ENCODE measurements around the gene TLX2.

Gene TLX2

GRCh38 chr2:74536166-74536950 is 22.1 kb downstream of the TLX2 start:
- DNase-seq: no peak

GRCh38 chr2:74537140-74537539 is 22.9 kb downstream of the TLX2 start:
- no peak for DNase-seq

GRCh38 chr2:74538881-74539339 is 24.7 kb downstream of the TLX2 start:
- no peak for DNase-seq

DNA sequence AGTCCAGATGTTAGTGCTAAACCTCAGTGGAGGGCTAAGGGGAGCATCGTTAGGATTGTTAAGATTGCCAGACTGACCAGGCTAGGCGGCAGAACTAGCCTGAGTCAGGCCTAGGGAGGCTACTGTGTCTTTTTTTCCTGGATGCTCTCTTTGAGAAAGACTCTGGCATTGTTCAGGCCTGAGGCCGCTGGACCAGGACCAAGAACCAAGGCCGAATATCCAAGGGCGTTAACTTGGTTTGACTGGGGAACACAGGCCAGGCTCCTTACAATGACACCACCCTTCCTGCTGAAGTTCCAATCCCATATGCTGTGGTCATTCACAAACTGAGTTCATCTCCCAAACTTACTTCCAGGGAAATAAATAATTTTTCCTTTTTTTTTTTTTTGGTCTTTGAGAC is 26.0 kb downstream of the TLX2 start:
- no peak for DNase-seq

GRCh38 chr2:74542978-74543377 is 28.7 kb downstream of the TLX2 start:
- no peak for DNase-seq

GRCh38 chr2:74544634-74545033 is 30.4 kb downstream of the TLX2 start:
- peak; percentile 24 for DNase-seq

GRCh38 chr2:74546004-74546403 is 31.8 kb downstream of the TLX2 start:
- no peak for DNase-seq

DNA sequence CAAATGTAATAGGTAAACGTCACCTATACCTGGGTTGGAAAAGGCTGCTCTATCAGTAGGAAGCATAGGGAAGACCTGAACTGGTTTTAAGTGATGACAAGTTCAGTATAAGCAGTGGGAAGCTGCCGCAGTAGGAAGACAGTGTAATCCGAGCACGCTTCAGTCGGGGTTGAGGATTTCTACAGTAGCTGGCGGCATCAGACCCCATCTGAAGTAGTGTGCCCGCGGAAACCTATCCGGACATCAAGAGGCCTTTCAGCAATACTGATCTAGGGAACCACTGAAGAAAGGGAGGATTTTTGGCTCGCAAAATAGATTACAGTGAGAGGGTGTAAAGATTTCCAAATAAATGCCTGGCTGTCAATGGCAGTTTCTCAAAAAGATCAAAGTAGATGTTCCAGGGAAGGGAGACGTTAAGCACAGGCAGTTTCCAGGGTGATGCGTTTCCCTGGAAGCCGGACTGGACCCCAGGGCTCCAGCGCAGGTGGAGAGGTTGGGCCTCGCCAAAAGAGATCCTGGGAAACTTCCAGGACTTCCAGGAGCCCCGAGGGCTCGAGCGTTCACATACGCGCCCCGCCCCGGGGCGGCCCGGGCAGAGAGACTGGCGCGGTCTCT is 34.1 kb downstream of the TLX2 start:
- DNase-seq: no peak

DNA sequence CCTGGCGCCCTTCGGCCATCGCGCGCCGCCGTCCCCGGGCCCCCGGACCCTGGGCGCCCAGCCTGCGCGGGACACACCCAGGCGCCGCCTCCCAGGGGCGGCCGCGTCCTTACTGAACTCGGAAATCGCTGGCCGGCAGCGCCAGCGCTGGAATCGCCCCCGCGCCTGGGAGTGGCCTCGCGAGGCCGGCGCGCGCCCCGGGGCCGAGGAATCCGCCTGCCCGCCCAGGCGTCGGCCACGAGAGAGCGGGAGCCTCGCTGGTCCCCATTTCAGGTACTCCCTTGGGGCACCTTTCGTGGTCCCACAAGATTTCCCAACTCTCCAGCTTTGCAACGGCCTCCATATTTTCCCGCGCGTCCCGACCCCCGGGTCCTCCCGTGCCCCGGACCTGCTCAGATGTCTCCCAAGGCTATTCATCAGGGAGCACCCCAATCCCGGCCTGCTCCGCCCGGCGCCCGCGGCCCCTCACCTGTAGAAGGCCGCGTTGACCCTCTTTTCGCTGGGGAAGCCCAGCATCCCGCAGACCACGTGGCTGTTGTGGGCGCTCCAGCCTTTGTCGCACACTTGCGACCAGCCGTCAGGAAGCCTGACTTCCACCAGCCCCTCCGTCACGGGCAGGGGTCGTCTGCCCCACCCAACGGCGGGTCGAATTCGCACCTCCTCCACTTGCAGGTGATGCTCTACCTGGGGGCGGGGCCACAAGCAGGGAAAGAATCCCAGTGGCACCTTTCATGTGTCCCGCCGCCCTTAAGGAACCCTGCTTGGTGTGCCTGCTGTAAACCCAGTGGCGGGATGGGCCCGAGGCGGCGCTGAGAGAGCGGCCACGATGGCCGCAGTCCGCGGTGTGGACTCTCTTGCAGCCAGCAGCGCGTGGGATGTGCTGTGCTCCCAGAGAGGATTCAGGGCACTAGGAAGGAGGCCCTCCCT is 34.9 kb downstream of the TLX2 start:
- no peak for DNase-seq

- no peak for DNase-seq
These were observed 36.0 kb downstream of the TLX2 start for GRCh38 chr2:74550231-74550630.

GRCh38 chr2:74551530-74551929 is 37.3 kb downstream of the TLX2 start:
- no peak for DNase-seq

- DNase-seq: no peak
These were observed 38.0 kb downstream of the TLX2 start for GRCh38 chr2:74551942-74552913.

DNA sequence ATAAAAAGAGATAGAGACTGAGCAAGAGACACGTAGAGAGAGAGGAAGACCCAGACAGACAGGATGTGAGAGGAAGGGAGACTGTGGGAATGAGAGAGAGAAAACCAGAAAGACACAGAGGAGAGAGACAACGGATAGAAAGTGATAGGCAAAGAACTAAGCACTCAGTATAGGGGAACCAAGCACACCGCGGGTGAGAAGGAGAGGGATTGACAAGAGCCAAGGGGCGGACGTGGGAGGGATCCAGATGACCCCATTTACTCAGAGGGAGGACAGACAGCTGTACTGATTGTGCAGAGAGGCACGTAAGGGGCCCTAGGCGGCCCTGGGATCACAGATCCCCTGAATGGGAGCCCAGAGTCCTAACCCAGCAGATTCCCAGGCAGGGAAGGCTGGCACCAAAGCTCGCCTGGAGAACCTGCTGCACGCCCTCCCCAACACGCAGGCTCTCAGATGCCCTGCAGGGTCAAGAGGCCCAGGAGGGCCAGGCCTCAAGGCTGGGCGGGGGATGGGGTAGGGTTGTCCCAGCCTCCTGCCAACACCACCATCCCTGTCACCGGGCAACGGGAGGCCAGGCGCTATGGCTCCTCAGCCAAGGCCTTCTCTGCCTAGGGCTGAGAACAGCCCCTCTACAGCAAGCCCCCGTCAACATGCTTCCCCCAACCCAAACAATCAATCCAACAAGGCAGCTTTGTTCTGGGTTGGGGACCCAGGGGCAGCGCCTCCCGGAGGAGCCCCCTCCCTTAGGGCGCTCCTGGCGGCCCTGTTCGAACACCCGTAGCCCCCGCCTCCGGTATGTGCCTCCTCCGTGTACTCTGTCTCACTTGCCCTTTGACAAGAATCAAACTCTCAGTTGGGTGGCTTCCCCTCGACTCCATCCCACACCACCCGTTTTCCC is 38.9 kb downstream of the TLX2 start:
- DNase-seq: no peak

- DNase-seq: peak; percentile 86
These were observed 39.9 kb downstream of the TLX2 start, which contains the start of the genes DOK1 and LOXL3 for GRCh38 chr2:74553892-74554819. Gene DOK1, plus strand, starts transcription at chr2:74554720. Its CDS starts 35 bp downstream, at chr2:74554755. Gene LOXL3, minus strand, starts transcription at chr2:74553942. Its CDS starts 1,308 bp downstream, at chr2:74552634.

- DNase-seq: peak; percentile 47
These were observed 40.7 kb downstream of the TLX2 start for GRCh38 chr2:74554820-74555531.

DNA sequence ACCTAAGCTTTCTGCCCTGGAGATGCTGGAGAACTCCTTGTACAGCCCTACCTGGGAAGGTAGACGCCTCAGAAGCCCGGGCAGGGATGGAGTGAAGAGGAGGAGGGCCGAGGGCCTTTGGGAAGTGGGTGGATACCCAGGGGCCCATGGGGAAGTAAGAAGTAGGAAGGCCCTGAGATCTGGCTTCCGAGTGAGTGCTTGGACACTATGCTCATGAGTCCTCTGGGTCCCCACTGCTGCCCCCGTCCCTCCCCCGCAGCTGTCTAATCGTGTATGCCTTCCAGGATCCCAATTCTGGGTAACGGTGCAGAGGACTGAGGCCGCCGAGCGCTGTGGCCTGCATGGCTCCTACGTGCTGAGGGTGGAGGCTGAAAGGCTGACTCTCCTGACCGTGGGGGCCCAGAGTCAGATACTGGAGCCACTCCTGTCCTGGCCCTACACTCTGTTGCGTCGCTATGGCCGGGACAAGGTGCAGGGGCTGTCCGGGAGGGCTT is 41.4 kb downstream of the TLX2 start:
- DNase-seq: no peak

DNA sequence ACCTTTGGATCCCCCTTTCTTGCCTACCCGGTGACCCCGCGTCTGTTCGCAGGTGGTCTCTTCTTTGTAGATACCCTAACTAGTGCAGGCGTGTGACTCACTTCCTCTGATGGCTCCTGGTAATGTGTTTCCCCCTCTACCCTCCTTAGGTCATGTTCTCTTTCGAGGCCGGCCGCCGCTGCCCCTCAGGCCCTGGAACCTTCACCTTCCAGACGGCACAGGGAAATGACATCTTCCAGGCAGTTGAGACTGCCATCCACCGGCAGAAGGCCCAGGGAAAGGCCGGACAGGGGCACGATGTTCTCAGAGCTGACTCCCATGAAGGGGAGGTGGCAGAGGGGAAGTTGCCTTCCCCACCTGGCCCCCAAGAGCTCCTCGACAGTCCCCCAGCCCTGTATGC is 41.9 kb downstream of the TLX2 start:
- no peak for DNase-seq

DNA sequence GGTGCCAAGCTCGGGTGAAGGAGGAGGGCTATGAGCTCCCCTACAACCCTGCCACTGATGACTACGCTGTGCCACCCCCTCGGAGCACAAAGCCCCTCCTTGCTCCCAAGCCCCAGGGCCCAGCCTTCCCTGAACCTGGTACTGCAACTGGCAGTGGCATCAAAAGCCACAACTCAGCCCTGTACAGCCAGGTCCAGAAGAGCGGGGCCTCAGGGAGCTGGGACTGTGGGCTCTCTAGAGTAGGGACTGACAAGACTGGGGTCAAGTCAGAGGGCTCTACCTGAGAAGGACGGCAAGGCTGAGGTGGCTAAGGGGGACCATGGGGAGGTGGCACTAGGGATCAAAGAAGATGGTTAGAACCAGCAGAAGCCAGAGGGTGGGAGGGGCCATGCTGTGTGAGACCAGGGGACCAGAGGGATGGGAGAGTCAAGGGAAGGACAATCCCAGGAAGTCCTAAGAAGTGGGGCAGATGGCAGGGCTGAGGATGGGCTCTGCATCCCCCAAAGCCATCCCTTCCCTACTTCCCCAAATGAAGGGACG is 42.7 kb downstream of the TLX2 start:
- DNase-seq: no peak
